Lung (tissue), 12 donors: Measurements from ENCODE around the gene RNF150. TPM values are rescaled to one million over a fixed set of nuclear protein-coding genes. Genes with fewer than 3 reads are reported as not detected.
A peak's percentile ranks its signal among the peaks of the same experiment; 100 is the strongest.

Experiments used
- ATAC-seq: fragments of 200-7000 bp; cut with Tn5 transposase; one replicate; pipeline ENCODE4 v1.9.1; 2020; ENCODE audit warnings: moderate number of reproducible peaks; ENCODE audit not compliant: insufficient read depth, low FRiP score
- DNase-seq, 3 donors: peaks; one replicate each; pipeline ENCODE4 v3.0.0-alpha.2; 2013 to 2017
- H3K27ac ChIP-seq, 2 donors: one replicate each; pipeline ENCODE4 v1.5.1; 2013; ENCODE audit warnings: mild to moderate bottlenecking in 2 of 2, moderate library complexity in 2 of 2, control low read depth in 1 of 2, inconsistent platforms in 1 of 2, low read depth in 1 of 2, low read length in 1 of 2
- H3K27me3 ChIP-seq, 3 donors: one replicate each; pipeline ENCODE4 v1.5.1; 2013; ENCODE audit warnings: low read length in 2 of 3; ENCODE audit not compliant: control insufficient read depth in 3 of 3, insufficient read depth in 3 of 3
- H3K36me3 ChIP-seq, 4 donors: one replicate each; pipeline ENCODE4 v1.5.1; 2013; ENCODE audit warnings: low read length in 4 of 4, mild to moderate bottlenecking in 1 of 4, moderate library complexity in 1 of 4; ENCODE audit not compliant: control insufficient read depth in 4 of 4, insufficient read depth in 4 of 4
- H3K4me1 ChIP-seq, 5 donors: one replicate each; pipeline ENCODE4 v1.5.1; 2013; ENCODE audit warnings: low read length in 5 of 5, mild to moderate bottlenecking in 2 of 5, moderate library complexity in 1 of 5; ENCODE audit not compliant: control insufficient read depth in 5 of 5, insufficient read depth in 5 of 5
- H3K4me3 ChIP-seq: one replicate; pipeline ENCODE4 v1.5.1; 2013; ENCODE audit warnings: mild to moderate bottlenecking, control low read depth, moderate library complexity
- H3K9ac ChIP-seq, 2 donors: one replicate each; pipeline ENCODE4 v1.5.1; 2013; ENCODE audit warnings: low read length in 2 of 2, control low read depth in 1 of 2; ENCODE audit not compliant: insufficient read depth in 1 of 2
- H3K9me3 ChIP-seq, 4 donors: one replicate each; pipeline ENCODE4 v1.5.1; 2013; ENCODE audit warnings: low read length in 3 of 4, mild to moderate bottlenecking in 1 of 4, moderate library complexity in 1 of 4; ENCODE audit not compliant: control insufficient read depth in 4 of 4, insufficient read depth in 3 of 4
- WGBS, 2 donors: extraction: QIAGEN DNeasy Blood & Tissue Kit; methylation state at CpG; one replicate each; pipeline ENCODE4 v1.1.7; 2013; 5-methylcytosine and 5-hydroxymethylcytosine counted together
- polyA plus RNA-seq, 2 donors: library from polyadenylated mRNA; stranded (reverse); fragments of 200-250 nt; gene quantifications; one replicate each; pipeline ENCODE4 v1.2.1, GENCODE V29; 2013
- total RNA-seq, 2 donors: library from RNA; depleted of rRNA in 1 of 2; stranded (reverse); fragments of >200 nt in 1 of 2; gene quantifications; one replicate each; pipeline ENCODE4 v1.2.1, GENCODE V29; 2014 to 2021
- TF ChIP-seq, protein P1 (sequence below): IDR thresholded peaks from 2 replicates; pipeline ENCODE4 v1.5.1; 2012; ENCODE audit warnings: mild to moderate bottlenecking; ENCODE audit errors: control extremely low read depth, extremely low read depth
- donor health status: control.
- donor health status: control.
- donor health status: Bipolar disorder and iron deficiency.
- donor health status: healthy.
- donor health status: DM: yes; HTN: yes; CAD: no.

RNF150 gene
- total and polyA plus RNA-seq, 4 donors = 0.18 to 19.3 (median 2.1) TPM

DNA sequence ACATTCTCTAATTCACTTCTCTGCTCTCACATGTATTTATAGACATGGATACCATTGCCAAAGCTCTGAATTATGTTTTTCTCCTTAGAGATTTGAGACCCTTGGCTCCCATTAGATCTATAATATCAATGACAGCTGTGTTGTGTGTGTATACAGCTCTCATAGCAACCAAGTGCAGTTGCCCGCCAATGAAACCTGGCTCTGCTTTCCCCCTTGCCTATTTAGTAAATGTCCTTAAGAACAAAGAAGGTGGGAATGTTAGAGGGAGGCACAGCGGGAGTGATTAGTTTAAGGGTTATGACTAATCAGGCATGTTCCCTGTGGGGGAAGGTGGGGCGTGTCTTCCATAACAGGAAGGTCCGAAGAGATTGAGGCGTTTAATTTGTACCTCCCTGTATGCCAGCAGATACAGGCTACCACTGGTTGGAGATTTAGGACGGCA, 276.6 kb downstream of the RNF150 start:
- Histone ChIP-seq H3K27me3 (no peaks in the 10 kb centered on the region), H3K36me3 (no peaks in the 10 kb centered on the region), H3K4me3 (no peak overlapping the region), H3K9me3 (no peaks in the 10 kb centered on the region), H3K9ac (no peak overlapping the region), H3K27ac (peak overlapping the region in 1 of 2 donors; percentile 28), H3K4me1 (peaks cover 0 to 12% (median 5%) of the 10 kb centered on the region in 5 donors)
- WGBS, 2 donors = 66 to 74% methylated on average over 6 of the region's 6 CpGs
- ATAC-seq (no peak), DNase-seq (peak; percentile 64 to 85 (median 83))
- TF ChIP-seq, protein P1, sequence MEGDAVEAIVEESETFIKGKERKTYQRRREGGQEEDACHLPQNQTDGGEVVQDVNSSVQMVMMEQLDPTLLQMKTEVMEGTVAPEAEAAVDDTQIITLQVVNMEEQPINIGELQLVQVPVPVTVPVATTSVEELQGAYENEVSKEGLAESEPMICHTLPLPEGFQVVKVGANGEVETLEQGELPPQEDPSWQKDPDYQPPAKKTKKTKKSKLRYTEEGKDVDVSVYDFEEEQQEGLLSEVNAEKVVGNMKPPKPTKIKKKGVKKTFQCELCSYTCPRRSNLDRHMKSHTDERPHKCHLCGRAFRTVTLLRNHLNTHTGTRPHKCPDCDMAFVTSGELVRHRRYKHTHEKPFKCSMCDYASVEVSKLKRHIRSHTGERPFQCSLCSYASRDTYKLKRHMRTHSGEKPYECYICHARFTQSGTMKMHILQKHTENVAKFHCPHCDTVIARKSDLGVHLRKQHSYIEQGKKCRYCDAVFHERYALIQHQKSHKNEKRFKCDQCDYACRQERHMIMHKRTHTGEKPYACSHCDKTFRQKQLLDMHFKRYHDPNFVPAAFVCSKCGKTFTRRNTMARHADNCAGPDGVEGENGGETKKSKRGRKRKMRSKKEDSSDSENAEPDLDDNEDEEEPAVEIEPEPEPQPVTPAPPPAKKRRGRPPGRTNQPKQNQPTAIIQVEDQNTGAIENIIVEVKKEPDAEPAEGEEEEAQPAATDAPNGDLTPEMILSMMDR = no peak

DNA sequence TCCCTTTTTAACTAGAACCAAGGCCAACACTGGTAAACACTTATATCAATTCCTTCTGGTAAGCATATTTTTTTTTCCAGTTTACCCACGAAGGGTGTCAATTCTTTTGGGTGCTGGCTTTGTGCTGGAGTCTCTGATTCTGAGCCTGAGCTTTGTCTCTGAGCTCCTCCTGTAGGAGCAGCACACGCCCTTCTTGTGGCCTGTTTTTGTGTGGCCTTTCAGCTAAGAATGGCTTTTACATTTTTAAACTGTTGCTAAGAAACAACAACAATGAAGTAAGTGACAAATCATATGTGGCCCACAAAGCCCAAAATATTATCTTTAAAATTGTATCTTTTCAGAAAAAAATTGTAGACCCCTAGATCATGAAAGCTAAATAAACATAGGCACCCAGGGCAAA, 279.1 kb downstream of the RNF150 start:
- Histone ChIP-seq H3K27me3 (no peaks in the 10 kb centered on the region), H3K9ac (no peak overlapping the region), H3K9me3 (no peaks in the 10 kb centered on the region), H3K27ac (no peak overlapping the region), H3K36me3 (no peaks in the 10 kb centered on the region), H3K4me3 (no peak overlapping the region), H3K4me1 (peaks cover 0 to 17% (median 5%) of the 10 kb centered on the region in 5 donors)
- ATAC-seq (no peak), DNase-seq (no peak)
- WGBS, 2 donors = 70 to 74% methylated on average over 2 of the region's 2 CpGs
- TF ChIP-seq, protein P1 = no peak

DNA sequence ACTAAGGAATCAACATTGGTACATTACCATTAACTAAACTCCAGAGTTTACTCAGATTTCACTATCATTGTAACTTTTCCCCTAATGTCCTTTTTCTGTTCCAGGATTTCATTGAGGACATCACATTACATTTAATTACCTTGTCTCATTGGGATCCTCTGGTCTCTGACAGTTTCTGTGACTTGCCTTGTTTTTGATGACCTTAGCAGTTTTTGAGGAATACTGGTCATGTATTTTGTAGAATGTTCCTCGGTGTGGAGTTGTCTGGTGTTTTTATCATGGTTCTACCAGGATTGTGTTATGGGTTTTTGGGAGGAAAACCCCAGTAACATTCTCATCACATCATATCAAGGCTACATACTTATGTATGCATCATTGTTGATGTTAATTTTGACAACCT, 281.5 kb downstream of the RNF150 start:
- Histone ChIP-seq H3K9ac (no peak overlapping the region), H3K9me3 (no peaks in the 10 kb centered on the region), H3K27me3 (no peaks in the 10 kb centered on the region), H3K36me3 (no peaks in the 10 kb centered on the region), H3K4me1 (peaks cover 0 to 12% (median 0%) of the 10 kb centered on the region in 5 donors), H3K27ac (no peak overlapping the region), H3K4me3 (no peak overlapping the region)
- TF ChIP-seq, protein P1 = no peak
- no peak for ATAC-seq
- no peak for DNase-seq
- WGBS, 2 donors = 75 to 76% methylated on average over 1 of the region's 1 CpG

DNA sequence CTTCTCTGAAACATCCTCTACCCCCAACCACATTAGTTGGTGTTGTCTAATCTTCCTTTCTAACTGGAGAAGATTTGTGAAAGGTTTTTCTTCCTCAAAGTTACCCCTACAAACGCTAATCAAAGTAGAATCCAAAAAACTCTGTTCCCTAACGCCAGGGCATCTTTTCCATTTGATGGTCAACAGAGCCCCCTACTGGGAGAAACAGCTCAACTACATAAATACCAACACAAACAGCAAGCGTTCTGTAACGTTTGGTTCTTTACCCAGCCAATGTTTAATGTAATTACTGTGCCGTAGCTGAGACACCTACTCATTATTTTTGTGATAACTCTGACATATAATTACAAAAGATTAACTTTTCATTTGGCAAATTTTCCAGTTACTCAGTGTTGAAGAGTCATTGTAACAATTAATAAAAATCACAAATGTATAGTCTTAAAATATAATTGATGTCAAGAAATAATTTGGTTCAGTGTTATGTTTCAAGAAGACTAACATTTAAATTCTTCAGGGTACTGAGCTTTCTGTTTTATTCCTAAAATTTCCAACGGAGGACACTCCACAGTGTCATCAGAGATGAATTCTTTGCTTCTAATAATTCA, 282.1 kb downstream of the RNF150 start:
- 1% methylated on average over 6 of the region's 6 CpGs for WGBS, 2 donors
- peak; percentile 83 for ATAC-seq
- DNase-seq = peak; percentile 69 to 91 (median 90)
- Histone ChIP-seq H3K36me3 (no peaks in the 10 kb centered on the region), H3K9ac (no peak overlapping the region), H3K9me3 (no peaks in the 10 kb centered on the region), H3K27ac (no peak overlapping the region), H3K4me3 (no peak overlapping the region), H3K4me1 (peaks cover 0 to 5% (median 0%) of the 10 kb centered on the region in 5 donors), H3K27me3 (no peaks in the 10 kb centered on the region)
- TF ChIP-seq, protein P1 = peak; percentile 69
